ENCODE measurements around the gene PRAMEF7. TPM values are rescaled to one million over a fixed set of nuclear protein-coding genes. Genes with fewer than 3 reads are reported as not detected.

PRAMEF7 gene
- total RNA-seq = not detected in 2 replicates

DNA sequence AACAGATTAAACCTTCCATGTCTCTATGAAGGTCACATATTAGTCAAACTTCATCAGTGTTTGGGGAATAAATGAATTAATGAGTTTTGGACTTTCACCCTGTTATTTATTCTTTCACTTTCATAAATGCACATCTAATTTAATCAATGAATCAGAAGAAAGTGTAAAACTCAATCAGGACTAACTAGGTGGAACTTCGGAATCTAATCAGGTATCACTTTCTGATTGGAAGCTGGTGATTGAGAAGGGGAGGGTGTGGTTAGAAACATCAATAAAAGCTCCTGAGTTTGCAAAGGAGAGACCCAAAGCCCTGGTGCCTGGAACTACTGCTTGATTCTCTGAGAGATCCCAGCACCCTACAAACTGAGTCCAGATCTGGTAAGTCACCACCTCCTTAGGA, at the start of gene PRAMEF7:
Gene PRAMEF7 (plus strand): TSS at position 301 of the 400 bp plus-strand sequence. CDS start 1,083 bp downstream, outside the sequence.

DNA sequence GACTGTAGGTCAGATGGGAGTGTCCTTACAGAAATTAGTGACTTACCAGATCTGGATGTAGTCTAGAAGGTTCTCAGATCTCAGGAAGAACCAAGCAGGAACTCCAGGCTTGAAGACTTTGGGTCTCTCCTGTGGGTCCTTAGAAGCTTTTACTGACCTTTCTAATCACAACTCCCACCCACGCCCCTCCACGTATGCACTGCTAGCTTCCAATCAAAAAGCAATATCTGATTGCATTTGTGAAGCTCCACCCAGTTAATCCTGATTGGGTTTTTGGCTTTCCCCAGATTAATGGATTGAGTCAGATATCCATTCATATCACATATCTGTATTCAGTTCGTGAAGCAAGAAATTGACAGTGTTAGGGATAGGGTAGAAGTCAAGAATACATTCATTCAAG, 30.3 kb upstream of the PRAMEF7 start, which contains the start of gene PRAMEF4:
Gene PRAMEF4 (minus strand): TSS at position 101 of the 400 bp plus-strand sequence. CDS start 2,807 bp downstream, outside the sequence.

DNA sequence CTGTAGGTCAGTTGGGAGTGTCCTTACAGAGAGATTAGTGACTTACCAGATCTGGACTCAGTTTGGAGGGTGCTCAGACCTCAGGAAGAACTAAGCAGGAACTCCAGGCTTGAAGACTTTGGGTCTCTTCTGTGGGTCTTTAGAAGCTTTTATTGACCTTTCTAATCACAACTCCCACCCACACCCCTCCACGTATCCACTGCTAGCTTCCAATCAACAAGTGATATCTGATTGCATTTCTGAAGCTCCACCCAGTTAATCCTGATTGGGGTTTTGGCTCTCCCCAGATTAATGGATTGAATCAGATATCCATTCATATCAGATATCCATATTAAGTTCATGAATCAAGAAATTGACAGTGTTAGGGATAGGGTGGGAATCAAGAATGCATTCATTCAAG, 18.2 kb upstream of the PRAMEF7 start, which contains the start of gene PRAMEF10:
Gene PRAMEF10 (minus strand): TSS at position 101 of the 400 bp plus-strand sequence. CDS start 2,423 bp downstream, outside the sequence.

DNA sequence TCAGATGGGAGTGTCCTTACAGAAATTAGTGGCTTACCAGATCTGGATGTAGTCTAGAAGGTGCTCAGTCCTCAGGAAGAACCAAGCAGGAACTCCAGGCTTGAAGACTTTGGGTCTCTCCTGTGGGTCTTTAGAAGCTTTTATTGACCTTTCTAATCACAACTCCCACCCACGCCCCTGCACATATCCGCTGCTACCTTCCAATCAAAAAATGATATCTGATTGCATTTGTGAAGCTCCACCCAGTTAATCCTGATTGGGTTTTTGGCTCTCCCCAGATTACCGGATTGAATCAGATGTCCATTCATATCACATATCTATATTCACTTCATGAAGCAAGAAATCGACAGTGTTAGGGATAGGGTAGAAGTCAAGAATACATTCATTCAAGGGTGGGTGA, 31.1 kb downstream of the PRAMEF7 start, which contains the start of gene PRAMEF6:
Gene PRAMEF6 (minus strand): TSS at position 101 of the 400 bp plus-strand sequence. CDS start 5,062 bp downstream, outside the sequence.

Other genes starting within 250 kb of the PRAMEF7 start
- not detected in 2 replicates for gene AADACL3, start 200.5 kb upstream of the PRAMEF7 start, total RNA-seq
- gene CFAP107, start 170.4 kb upstream of the PRAMEF7 start, total RNA-seq = not detected in 2 replicates
- not detected in 2 replicates for gene PRAMEF12, start 142.9 kb upstream of the PRAMEF7 start, total RNA-seq
- gene PRAMEF1, start 125.2 kb upstream of the PRAMEF7 start, total RNA-seq = not detected in 2 replicates
- not detected in 2 replicates for gene PRAMEF11, start 85.2 kb upstream of the PRAMEF7 start, total RNA-seq
- gene HNRNPCL1, start 67.9 kb upstream of the PRAMEF7 start, total RNA-seq = not detected in 2 replicates
- not detected in 2 replicates for gene PRAMEF2, start 59.5 kb upstream of the PRAMEF7 start, total RNA-seq
- gene PRAMEF4, start 30.4 kb upstream of the PRAMEF7 start, total RNA-seq = not detected in 2 replicates
- not detected in 2 replicates for gene PRAMEF10, start 18.3 kb upstream of the PRAMEF7 start, total RNA-seq
- gene PRAMEF6, start 31.0 kb downstream of the PRAMEF7 start, total RNA-seq = not detected in 2 replicates
- gene PRAMEF27, start 140.0 kb downstream of the PRAMEF7 start, total RNA-seq = not detected in 2 replicates
- gene HNRNPCL3, start 144.2 kb downstream of the PRAMEF7 start, total RNA-seq = not detected in 2 replicates
- not detected in 2 replicates for gene PRAMEF25, start 154.2 kb downstream of the PRAMEF7 start, total RNA-seq
- not detected in 2 replicates for gene HNRNPCL2, start 200.2 kb downstream of the PRAMEF7 start, total RNA-seq
- not detected in 2 replicates for gene PRAMEF26, start 239.4 kb downstream of the PRAMEF7 start, total RNA-seq
- gene HNRNPCL4, start 249.0 kb downstream of the PRAMEF7 start, total RNA-seq = not detected in 2 replicates